ENCODE data around the gene RBFOX2.

The RBFOX2 gene

DNA sequence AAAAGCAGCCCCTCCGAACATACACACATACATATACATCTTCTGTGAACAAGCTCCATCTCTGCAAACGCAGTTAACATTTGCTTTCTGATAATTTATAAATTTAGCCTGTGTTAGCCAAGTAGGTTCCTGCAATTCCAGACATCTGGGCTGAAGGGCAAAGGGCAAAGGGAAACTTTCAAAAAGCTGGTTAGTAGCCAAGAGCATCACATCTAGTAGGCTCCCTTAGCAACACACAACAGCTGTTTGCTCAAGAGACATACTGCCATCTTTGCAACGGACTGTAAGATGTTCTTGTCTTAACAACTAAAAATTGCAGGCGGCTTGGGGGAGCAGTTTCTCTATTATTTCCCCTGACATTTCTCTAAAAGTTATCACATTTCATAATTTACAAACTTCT lies 134.9 kb downstream of the RBFOX2 start:
- no peak for DNase-seq (ENCODE audit: low read depth)
- H3K4me3 ChIP-seq (ENCODE audit: low read depth, low read length): no peak overlapping the region
- TF ChIP-seq, protein P1, sequence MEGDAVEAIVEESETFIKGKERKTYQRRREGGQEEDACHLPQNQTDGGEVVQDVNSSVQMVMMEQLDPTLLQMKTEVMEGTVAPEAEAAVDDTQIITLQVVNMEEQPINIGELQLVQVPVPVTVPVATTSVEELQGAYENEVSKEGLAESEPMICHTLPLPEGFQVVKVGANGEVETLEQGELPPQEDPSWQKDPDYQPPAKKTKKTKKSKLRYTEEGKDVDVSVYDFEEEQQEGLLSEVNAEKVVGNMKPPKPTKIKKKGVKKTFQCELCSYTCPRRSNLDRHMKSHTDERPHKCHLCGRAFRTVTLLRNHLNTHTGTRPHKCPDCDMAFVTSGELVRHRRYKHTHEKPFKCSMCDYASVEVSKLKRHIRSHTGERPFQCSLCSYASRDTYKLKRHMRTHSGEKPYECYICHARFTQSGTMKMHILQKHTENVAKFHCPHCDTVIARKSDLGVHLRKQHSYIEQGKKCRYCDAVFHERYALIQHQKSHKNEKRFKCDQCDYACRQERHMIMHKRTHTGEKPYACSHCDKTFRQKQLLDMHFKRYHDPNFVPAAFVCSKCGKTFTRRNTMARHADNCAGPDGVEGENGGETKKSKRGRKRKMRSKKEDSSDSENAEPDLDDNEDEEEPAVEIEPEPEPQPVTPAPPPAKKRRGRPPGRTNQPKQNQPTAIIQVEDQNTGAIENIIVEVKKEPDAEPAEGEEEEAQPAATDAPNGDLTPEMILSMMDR (IDR thresholded peaks at IDR 0.05; ENCODE audit: insufficient read depth, low read depth, low read length, missing control alignments): no peak

DNA sequence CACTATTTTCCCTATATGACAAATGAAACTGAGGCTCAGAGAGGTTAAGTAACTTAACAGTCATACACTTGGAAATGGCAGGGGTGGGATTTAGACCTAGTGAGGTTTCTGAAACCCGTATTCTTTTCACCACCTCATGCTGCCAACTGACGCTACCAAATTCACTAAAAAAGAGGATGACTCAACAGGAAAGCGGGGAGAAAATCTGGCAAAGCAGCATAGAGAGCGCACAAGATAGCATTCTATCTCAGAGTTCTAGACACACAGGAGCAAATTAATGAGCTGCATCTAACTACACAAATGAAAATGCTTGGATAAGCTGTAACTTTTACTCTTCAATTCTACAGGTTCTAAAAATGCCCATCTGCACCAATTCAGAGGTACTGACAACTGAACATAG lies 136.4 kb downstream of the RBFOX2 start:
- TF ChIP-seq, protein P1 (IDR thresholded peaks at IDR 0.05; ENCODE audit: insufficient read depth, low read depth, low read length, missing control alignments): no peak
- H3K4me3 ChIP-seq (ENCODE audit: low read depth, low read length): no peak overlapping the region
- DNase-seq (ENCODE audit: low read depth): no peak

DNA sequence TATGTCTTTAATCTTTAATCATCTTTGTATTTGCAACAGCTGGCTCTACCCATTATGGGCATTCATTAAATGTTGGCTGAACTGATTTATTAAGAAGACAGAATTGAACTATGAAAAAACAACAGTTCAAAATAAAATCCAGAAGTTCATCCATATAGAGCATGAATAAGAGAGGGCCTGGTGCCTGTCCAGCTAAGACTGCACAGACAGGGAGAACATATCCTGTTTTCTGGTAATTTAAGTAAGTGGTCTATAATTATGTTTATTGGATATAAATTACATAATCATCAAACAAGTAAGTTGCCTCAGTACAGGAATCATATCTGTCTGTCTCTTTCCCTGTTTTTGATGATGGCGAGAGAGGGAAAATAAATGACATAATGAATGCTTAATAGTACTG lies 137.2 kb downstream of the RBFOX2 start:
- DNase-seq (ENCODE audit: low read depth): no peak
- TF ChIP-seq, protein P1 (IDR thresholded peaks at IDR 0.05; ENCODE audit: insufficient read depth, low read depth, low read length, missing control alignments): no peak
- no peak overlapping the region for H3K4me3 ChIP-seq (ENCODE audit: low read depth, low read length)

DNA sequence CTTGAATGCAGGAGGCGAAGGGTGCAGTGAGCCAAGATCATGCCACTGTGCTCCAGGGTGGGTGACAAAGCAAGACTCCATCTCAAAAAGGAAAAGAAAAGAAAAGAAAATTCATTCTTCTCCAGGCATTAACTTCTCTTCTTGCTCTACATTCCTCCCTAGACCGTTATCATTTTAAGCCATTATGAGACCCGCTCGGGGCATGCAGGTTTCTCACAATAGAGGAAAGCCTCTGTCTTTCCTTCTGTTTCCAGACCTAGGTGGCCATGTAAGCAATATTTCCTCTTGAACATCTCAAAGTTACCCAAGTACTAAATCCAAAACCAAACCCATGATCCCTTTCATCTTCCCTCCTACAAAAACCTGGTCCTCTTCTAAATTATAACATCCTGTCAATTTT lies 139.6 kb downstream of the RBFOX2 start:
- DNase-seq (ENCODE audit: low read depth): no peak
- no peak overlapping the region for H3K4me3 ChIP-seq (ENCODE audit: low read depth, low read length)
- TF ChIP-seq, protein P1 (IDR thresholded peaks at IDR 0.05; ENCODE audit: insufficient read depth, low read depth, low read length, missing control alignments): no peak

DNA sequence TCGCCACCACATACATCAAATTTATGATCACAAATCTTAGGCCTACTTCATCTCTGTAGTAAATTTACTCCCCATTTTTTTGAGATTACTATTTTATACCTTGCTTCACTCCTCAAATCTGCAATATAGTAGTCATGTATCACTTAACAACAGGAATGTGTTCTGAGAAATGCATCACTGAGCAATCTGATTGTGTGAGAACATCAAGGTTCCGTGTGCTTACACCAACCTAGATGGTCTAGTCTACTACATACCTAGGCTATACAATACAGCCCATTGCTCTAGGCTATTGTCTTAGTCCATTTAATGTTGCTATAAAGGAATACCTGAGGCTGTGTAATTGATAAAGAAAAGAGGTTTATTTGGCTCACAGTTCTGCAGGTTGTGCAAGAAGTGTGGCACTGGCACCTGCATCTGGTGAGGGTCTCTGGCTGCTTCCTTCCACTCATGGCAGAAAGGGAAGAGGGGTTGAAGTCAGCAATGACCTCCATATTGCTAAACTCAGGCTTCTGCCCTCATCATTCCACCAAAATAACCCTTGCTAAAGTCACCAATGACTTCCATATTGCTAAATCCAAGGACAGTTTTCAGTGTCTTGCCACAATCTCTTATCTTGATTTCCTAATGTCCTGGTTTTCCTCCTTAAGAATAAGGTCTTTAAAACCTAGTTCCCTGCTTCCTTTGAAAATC lies 140.3 kb downstream of the RBFOX2 start:
- H3K4me3 ChIP-seq (ENCODE audit: low read depth, low read length): no peak overlapping the region
- no peak for DNase-seq (ENCODE audit: low read depth)

DNA sequence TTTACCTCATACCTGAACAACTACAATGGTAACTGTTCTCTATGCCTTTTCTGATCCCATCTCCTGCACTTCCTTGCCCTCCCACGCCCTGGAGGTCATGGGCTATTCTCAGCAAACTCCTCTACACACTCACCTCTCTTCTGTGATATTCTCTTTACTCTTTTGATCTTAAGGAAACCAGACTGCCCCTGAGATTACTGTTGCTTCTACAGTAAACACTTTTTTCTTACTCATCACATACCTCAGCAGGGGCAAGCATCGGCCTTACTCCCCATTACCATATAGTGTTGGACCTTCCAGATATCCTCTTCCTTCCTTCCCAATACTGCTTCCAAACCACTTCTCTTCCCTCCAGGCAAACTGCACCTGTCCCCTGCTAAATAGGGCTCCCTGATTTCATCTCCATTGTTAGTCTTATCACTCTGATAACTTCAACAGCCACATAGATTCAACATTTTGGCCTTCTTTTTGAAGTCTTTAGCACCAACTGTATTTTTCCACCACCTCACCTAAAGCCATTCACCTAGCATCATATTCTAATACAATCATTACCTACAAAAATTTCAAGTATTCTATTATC lies 141.2 kb downstream of the RBFOX2 start:
- H3K4me3 ChIP-seq (ENCODE audit: low read depth, low read length): no peak overlapping the region
- DNase-seq (ENCODE audit: low read depth): no peak
- TF ChIP-seq, protein P1 (IDR thresholded peaks at IDR 0.05; ENCODE audit: insufficient read depth, low read depth, low read length, missing control alignments): no peak

More for the DNA sequence above, 140.3 kb downstream of the RBFOX2 start:
- TF ChIP-seq, protein P1 (IDR thresholded peaks at IDR 0.05; ENCODE audit: insufficient read depth, low read depth, low read length, missing control alignments): no peak

DNA sequence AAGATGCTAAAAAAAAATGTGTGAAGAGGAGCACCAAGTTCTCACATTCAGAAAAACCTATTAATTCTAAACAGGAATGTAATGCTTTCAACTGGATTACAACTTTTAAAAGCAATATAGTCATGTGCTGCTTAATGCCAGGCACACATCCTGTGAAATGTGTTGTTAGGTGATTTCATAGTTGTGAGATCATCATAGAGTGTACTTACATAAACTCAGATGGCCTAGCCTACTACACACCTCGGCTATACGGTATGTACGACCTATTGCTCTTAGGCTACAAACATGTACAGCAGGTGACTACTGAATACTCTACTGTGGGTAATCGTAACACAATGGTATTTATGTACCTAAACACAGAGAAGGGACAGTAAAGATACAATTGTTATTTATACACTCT lies 142.3 kb downstream of the RBFOX2 start:
- no peak overlapping the region for H3K4me3 ChIP-seq (ENCODE audit: low read depth, low read length)
- no peak for DNase-seq (ENCODE audit: low read depth)
- TF ChIP-seq, protein P1 (IDR thresholded peaks at IDR 0.05; ENCODE audit: insufficient read depth, low read depth, low read length, missing control alignments): no peak
